OCI-LY1 (cell line): ENCODE data around the gene OR10A6.

Experiments
- H2AFZ ChIP-seq: fragments of 200-600 bp; sonication (generic), shearing (Covaris generic); 2 replicates; pipeline ENCODE4 v1.6.0; 2014; ENCODE audit warnings: antibody characterized with exemption, mild to moderate bottlenecking, low read length
- H3F3A ChIP-seq: fragments of 200-600 bp; sonication (generic), shearing (Covaris generic); 2 replicates; pipeline ENCODE4 v1.6.0; 2014; ENCODE audit warnings: mild to moderate bottlenecking, antibody characterized with exemption, low read length, moderate library complexity; ENCODE audit not compliant: insufficient read depth
- H3K27ac ChIP-seq: fragments of 200-600 bp; sonication (generic); 2 replicates; pipeline ENCODE4 v1.5.1; 2014; ENCODE audit warnings: low read length, mixed run types, mild to moderate bottlenecking, low read depth; ENCODE audit not compliant: poor library complexity, severe bottlenecking
- H3K27me3 ChIP-seq: fragments of 200-600 bp; sonication (generic); 2 replicates; pipeline ENCODE4 v1.6.0; 2014; ENCODE audit warnings: antibody characterized with exemption, mild to moderate bottlenecking, low read length, moderate library complexity; ENCODE audit not compliant: insufficient read depth
- H3K36me3 ChIP-seq: fragments of 200-600 bp; sonication (generic); 2 replicates; pipeline ENCODE4 v1.6.1; 2014; ENCODE audit warnings: mild to moderate bottlenecking, antibody characterized with exemption, low read length, moderate library complexity, mixed read lengths; ENCODE audit not compliant: insufficient read depth
- H3K4me1 ChIP-seq: fragments of 200-600 bp; sonication (generic); 2 replicates; pipeline ENCODE4 v1.5.1; 2014; ENCODE audit warnings: mild to moderate bottlenecking, low read length, moderate library complexity; ENCODE audit not compliant: insufficient read depth, severe bottlenecking
- H3K4me2 ChIP-seq: fragments of 200-600 bp; sonication (generic), shearing (Covaris generic); 2 replicates; pipeline ENCODE4 v1.6.1; 2014; ENCODE audit warnings: low read length
- H3K4me3 ChIP-seq: fragments of 200-600 bp; sonication (generic); 2 replicates; pipeline ENCODE4 v1.5.1; 2014; ENCODE audit warnings: low read length, low read depth, mild to moderate bottlenecking, mixed read lengths; ENCODE audit not compliant: poor library complexity, severe bottlenecking
- H3K79me2 ChIP-seq: fragments of 200-600 bp; shearing (Covaris generic); 2 replicates; pipeline ENCODE4 v1.6.1; 2016; ENCODE audit warnings: mixed run types, low read length, mixed read lengths; ENCODE audit not compliant: insufficient read depth
- H3K9ac ChIP-seq: fragments of 200-600 bp; sonication (generic), shearing (Covaris generic); 2 replicates; pipeline ENCODE4 v1.6.1; 2014; ENCODE audit warnings: mild to moderate bottlenecking, low read length, mixed read lengths
- H3K9me2 ChIP-seq: fragments of 200-600 bp; sonication (generic), shearing (Covaris generic); 2 replicates; pipeline ENCODE4 v1.6.1; 2014; ENCODE audit warnings: low read depth, mild to moderate bottlenecking, low read length, mixed read lengths
- H3K9me3 ChIP-seq: fragments of 200-600 bp; shearing (Covaris generic); 2 replicates; pipeline ENCODE4 v1.6.1; 2014; ENCODE audit warnings: low read length, mixed read lengths
- H4K20me1 ChIP-seq: fragments of 200-600 bp; sonication (generic), shearing (Covaris generic); 2 replicates; pipeline ENCODE4 v1.6.0; 2016; ENCODE audit warnings: mild to moderate bottlenecking, low read length; ENCODE audit not compliant: insufficient read depth
- EZH2 ChIP-seq: fragments of 200-600 bp; sonication (generic), shearing (Covaris generic); IDR thresholded peaks from 2 replicates; pipeline ENCODE4 v1.8.0; 2017; ENCODE audit warnings: borderline replicate concordance, mixed run types, mild to moderate bottlenecking, antibody characterized with exemption, low read length, moderate library complexity, mixed read lengths
- TF ChIP-seq, protein P1 (sequence below): fragments of 200-600 bp; sonication (generic), shearing (Covaris generic); IDR thresholded peaks from 2 replicates; pipeline ENCODE4 v1.5.1; 2017; ENCODE audit warnings: mild to moderate bottlenecking, antibody characterized with exemption, low read length, moderate library complexity, mixed read lengths

Gene OR10A6

DNA sequence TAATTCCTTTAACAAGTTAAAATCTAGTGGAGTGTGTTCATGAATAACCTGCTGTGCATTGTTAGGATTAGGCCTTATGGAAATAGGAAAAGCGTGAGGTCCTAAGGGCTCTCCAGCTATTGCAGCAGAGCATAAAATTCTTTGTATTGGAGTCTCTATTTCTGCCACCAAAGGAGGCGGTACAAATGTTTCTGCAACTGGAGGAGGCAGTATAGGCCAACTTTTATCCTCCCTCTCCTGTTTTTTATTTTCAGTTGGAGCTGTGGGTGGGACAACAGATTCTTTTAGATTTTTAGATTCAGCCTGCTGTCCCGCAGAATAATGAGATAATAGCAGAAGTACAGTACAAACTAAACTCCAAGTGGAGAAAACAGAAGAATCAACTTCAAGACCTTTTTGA is 26.2 kb downstream of the OR10A6 start:
- Histone ChIP-seq H3K27me3 (no peaks in the 10 kb centered on the region), H3K4me2 (no peak overlapping the region), H3K9me2 (no peaks in the 10 kb centered on the region), H3K9me3 (no peaks in the 10 kb centered on the region), H3K4me1 (no peaks in the 10 kb centered on the region), H4K20me1 (no peaks in the 10 kb centered on the region), H3F3A (no peaks in the 10 kb centered on the region), H3K27ac (no peak overlapping the region), H3K79me2 (no peaks in the 10 kb centered on the region), H2AFZ (no peak overlapping the region), H3K9ac (no peak overlapping the region), H3K4me3 (no peak overlapping the region), H3K36me3 (no peaks in the 10 kb centered on the region)
- TF ChIP-seq, protein P1, sequence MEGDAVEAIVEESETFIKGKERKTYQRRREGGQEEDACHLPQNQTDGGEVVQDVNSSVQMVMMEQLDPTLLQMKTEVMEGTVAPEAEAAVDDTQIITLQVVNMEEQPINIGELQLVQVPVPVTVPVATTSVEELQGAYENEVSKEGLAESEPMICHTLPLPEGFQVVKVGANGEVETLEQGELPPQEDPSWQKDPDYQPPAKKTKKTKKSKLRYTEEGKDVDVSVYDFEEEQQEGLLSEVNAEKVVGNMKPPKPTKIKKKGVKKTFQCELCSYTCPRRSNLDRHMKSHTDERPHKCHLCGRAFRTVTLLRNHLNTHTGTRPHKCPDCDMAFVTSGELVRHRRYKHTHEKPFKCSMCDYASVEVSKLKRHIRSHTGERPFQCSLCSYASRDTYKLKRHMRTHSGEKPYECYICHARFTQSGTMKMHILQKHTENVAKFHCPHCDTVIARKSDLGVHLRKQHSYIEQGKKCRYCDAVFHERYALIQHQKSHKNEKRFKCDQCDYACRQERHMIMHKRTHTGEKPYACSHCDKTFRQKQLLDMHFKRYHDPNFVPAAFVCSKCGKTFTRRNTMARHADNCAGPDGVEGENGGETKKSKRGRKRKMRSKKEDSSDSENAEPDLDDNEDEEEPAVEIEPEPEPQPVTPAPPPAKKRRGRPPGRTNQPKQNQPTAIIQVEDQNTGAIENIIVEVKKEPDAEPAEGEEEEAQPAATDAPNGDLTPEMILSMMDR, result no peak
- TF ChIP-seq EZH2, result no peak

DNA sequence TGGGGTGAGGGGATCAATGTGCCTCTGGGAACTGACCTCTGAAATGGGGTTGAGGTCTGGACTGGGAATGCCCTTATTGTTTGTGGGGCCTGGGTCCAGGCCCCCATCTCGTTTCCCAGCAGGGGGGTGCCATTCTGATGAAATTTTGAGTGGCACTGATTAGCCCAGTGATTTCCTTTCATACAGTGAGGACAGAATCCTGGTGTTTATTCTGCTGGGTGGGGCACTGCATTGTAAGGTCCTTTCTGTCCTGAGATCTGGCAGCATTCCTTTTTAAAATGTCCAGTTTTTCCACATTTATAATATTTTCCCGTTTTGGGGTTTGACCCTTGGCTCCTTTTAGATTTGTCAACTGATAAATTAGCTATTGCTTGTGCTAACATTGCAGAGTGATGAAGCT is 27.1 kb downstream of the OR10A6 start:
- no peaks in the 10 kb centered on the region for H3K4me1 ChIP-seq
- no peaks in the 10 kb centered on the region for H3K36me3 ChIP-seq
- H3K9me2 ChIP-seq, result no peaks in the 10 kb centered on the region
- no peaks in the 10 kb centered on the region for H3K27me3 ChIP-seq
- no peaks in the 10 kb centered on the region for H4K20me1 ChIP-seq
- no peak overlapping the region for H3K4me2 ChIP-seq
- no peak for TF ChIP-seq EZH2
- TF ChIP-seq, protein P1, result no peak
- no peaks in the 10 kb centered on the region for H3F3A ChIP-seq
- no peak overlapping the region for H3K27ac ChIP-seq
- H3K9ac ChIP-seq, result no peak overlapping the region
- H3K9me3 ChIP-seq, result no peaks in the 10 kb centered on the region
- no peaks in the 10 kb centered on the region for H3K79me2 ChIP-seq
- H2AFZ ChIP-seq, result no peak overlapping the region
- no peak overlapping the region for H3K4me3 ChIP-seq

DNA sequence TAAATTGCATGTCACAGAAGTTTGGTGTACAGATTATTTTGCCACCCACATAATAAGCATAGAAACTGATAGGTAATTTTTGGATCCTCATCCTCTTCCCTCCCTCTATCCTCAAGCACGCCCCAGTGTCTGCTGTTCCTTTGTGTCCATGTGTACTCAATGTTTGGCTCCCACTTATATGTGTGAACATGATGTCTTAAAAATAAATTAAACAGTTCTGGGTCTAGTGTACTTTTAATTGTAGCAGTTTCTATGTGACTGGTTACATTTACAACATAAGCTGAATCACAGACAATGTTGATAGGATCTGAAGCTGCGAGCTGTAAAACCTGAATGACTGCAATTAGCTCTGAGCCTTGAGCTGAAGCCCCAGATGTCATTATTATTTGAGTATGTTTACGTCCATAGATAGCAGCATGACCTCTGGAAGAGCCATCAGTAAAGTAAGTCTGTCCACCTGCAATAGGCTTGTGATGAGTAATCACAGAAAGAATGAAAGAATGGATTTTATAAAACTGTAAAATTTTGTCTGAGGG is 29.7 kb downstream of the OR10A6 start:
- Histone ChIP-seq H3K4me1 (no peaks in the 10 kb centered on the region), H3K4me2 (no peak overlapping the region), H4K20me1 (no peaks in the 10 kb centered on the region), H3K27ac (no peak overlapping the region), H2AFZ (no peak overlapping the region), H3K36me3 (no peaks in the 10 kb centered on the region), H3K4me3 (no peak overlapping the region), H3K9ac (no peak overlapping the region), H3K79me2 (no peaks in the 10 kb centered on the region), H3K9me3 (no peaks in the 10 kb centered on the region), H3F3A (no peaks in the 10 kb centered on the region), H3K9me2 (no peaks in the 10 kb centered on the region), H3K27me3 (no peaks in the 10 kb centered on the region)
- TF ChIP-seq EZH2, result no peak
- TF ChIP-seq, protein P1, result no peak
